Measurements from ENCODE around the gene ADNP2. TPM values are rescaled to one million over a fixed set of nuclear protein-coding genes. Genes with fewer than 3 reads are reported as not detected.

Gene ADNP2
- total RNA-seq, 1 experiment from 2014 or later: 23.2 TPM

DNA sequence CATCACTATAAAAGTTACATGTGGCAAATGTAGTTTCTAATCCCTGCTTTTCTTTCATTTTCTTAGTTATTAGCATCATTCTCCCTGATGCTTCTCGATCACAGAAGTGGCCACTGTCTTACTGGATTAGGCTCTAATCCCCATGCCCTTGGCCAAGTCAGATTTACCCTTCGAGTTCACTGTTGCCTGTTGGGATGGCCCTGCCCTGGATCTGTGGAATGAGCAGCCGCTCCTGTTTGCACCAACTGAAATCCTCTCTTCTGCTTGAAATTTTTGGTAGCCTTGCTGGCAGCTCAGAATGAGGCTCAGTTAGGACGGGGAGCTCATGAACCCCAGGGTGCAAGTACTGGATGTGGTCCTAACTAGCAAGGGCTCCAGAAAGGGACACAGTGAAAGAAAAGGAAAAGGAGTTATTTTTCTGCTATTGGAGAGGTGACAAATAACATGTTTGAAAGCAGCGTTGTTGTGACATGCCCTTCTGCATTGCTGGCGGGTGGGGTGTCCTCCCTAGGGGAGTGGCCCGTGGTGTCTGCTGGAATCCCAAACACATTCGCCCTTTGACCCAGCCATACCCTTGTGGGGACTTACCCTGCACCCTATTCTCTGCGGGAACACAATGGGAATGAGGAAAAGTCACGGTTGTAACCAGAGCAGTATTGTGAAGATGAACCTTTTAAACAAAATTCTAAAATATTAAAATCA lies 40.3 kb upstream of the ADNP2 start:
- Histone ChIP-seq H3K4me3 (ENCODE audit: low read length) (no peak overlapping the region), H3K9ac (ENCODE audit: low read length) (no peak overlapping the region), H3K9me2 (replicated peaks; ENCODE audit: low read length) (no peaks in the 10 kb centered on the region), H3F3A (ENCODE audit: low read length, unreplicated experiment) (no peaks in the 10 kb centered on the region), H2AFZ (ENCODE audit: low read length) (no peak overlapping the region), H3K4me1 (ENCODE audit: insufficient read depth, low read length) (no peaks in the 10 kb centered on the region), H3K4me2 (ENCODE audit: low read length) (no peak overlapping the region), H3K36me3 (ENCODE audit: low read depth, low read length) (no peaks in the 10 kb centered on the region), H3K27me3 (ENCODE audit: low read length) (no peaks in the 10 kb centered on the region), H3K79me2 (ENCODE audit: low read length) (no peaks in the 10 kb centered on the region), H4K20me1 (ENCODE audit: low read length) (no peaks in the 10 kb centered on the region), H3K9me3 (ENCODE audit: low read length) (no peaks in the 10 kb centered on the region), H3K27ac (ENCODE audit: low read length) (no peak overlapping the region)
- ATAC-seq (no peak), DNase-seq (no peak)
- CTCF ChIA-PET: no interaction called here
- TF ChIP-seq CTCF (conservative IDR thresholded peaks at IDR 0.05; ENCODE audit: low read depth, low read length): no peak
- intact Hi-C loops (cut with micrococcal nuclease): no loop called here
- no TSS peak for BruUV-seq (replicated peaks)
- POLR2A ChIA-PET (ENCODE audit: unreplicated experiment): no interaction called here

DNA sequence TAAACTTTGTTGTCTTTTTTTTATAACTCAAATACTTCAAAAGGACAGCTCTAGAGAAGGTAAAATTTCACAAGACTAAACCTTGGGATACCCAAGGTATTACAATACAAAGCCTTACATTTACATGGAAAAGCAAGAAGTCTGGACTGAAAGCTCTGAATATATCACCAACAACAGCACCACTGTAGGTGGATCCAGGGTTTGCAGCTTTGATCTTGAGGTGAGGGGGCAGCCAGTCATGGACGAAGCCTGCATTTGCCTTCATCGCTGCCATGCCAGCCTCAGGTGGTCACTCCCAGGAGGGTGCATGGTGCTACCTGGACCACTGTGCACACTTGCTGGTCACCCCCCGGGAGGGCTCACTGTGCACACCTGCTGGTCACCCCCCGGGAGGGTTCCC lies 38.2 kb upstream of the ADNP2 start:
- DNase-seq: no peak
- intact Hi-C loops (cut with micrococcal nuclease): no loop called here
- Histone ChIP-seq H2AFZ (ENCODE audit: low read length) (no peak overlapping the region), H3K27me3 (ENCODE audit: low read length) (no peaks in the 10 kb centered on the region), H3K4me3 (ENCODE audit: low read length) (no peak overlapping the region), H3K4me1 (ENCODE audit: insufficient read depth, low read length) (no peaks in the 10 kb centered on the region), H3K9ac (ENCODE audit: low read length) (no peak overlapping the region), H3K9me2 (replicated peaks; ENCODE audit: low read length) (no peaks in the 10 kb centered on the region), H3K9me3 (ENCODE audit: low read length) (no peaks in the 10 kb centered on the region), H4K20me1 (ENCODE audit: low read length) (no peaks in the 10 kb centered on the region), H3K27ac (ENCODE audit: low read length) (no peak overlapping the region), H3K79me2 (ENCODE audit: low read length) (no peaks in the 10 kb centered on the region), H3K36me3 (ENCODE audit: low read depth, low read length) (no peaks in the 10 kb centered on the region), H3K4me2 (ENCODE audit: low read length) (no peak overlapping the region), H3F3A (ENCODE audit: low read length, unreplicated experiment) (no peaks in the 10 kb centered on the region)
- no TSS peak for BruUV-seq (replicated peaks)
- TF ChIP-seq EZH2phosphoT487 (IDR thresholded peaks at IDR 0.05; ENCODE audit: borderline replicate concordance, low read length) (no peak), CTCF (conservative IDR thresholded peaks at IDR 0.05; ENCODE audit: low read depth, low read length) (no peak), EZH2 (IDR thresholded peaks at IDR 0.05; ENCODE audit: low read length, unreplicated experiment) (no peak)
- no peak for ATAC-seq
- POLR2A ChIA-PET (ENCODE audit: unreplicated experiment): no interaction called here
- CTCF ChIA-PET: no interaction called here

DNA sequence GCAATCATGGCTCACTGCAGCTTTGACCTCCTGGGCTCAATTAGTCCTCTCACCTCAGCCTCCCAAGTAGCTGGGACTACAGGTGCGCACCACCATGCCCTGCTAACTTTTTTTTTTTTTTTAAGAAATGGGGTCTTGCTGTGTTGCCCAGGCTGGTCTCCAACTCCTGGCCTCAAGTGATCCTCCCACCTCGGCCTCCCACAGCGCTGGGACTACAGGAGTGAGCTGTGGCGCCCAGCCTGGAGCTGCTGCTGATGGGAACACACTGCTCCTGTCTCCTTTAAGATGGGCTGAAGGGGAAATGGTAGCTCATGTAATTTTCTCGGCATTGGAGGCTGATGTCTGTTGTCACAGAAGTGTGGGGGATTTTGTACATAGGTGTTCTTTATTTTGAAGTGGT lies 34.9 kb upstream of the ADNP2 start:
- DNase-seq: no peak
- Histone ChIP-seq H3K9ac (ENCODE audit: low read length) (no peak overlapping the region), H3K4me2 (ENCODE audit: low read length) (no peak overlapping the region), H3K4me1 (ENCODE audit: insufficient read depth, low read length) (no peaks in the 10 kb centered on the region), H4K20me1 (ENCODE audit: low read length) (no peaks in the 10 kb centered on the region), H3K36me3 (ENCODE audit: low read depth, low read length) (no peaks in the 10 kb centered on the region), H3K27ac (ENCODE audit: low read length) (no peak overlapping the region), H3K4me3 (ENCODE audit: low read length) (no peak overlapping the region), H3F3A (ENCODE audit: low read length, unreplicated experiment) (no peaks in the 10 kb centered on the region), H2AFZ (ENCODE audit: low read length) (no peak overlapping the region), H3K79me2 (ENCODE audit: low read length) (no peaks in the 10 kb centered on the region), H3K9me3 (ENCODE audit: low read length) (no peaks in the 10 kb centered on the region), H3K27me3 (ENCODE audit: low read length) (no peaks in the 10 kb centered on the region), H3K9me2 (replicated peaks; ENCODE audit: low read length) (no peaks in the 10 kb centered on the region)
- no TSS peak for BruUV-seq (replicated peaks)
- ChIA-PET CTCF (no interaction called here), POLR2A (ENCODE audit: unreplicated experiment) (no interaction called here)
- ATAC-seq: no peak
- TF ChIP-seq CTCF (conservative IDR thresholded peaks at IDR 0.05; ENCODE audit: low read depth, low read length) (no peak), EZH2 (IDR thresholded peaks at IDR 0.05; ENCODE audit: low read length, unreplicated experiment) (no peak), EZH2phosphoT487 (IDR thresholded peaks at IDR 0.05; ENCODE audit: borderline replicate concordance, low read length) (no peak)
- intact Hi-C loops (cut with micrococcal nuclease): no loop called here
